HEK293T (cell line): ENCODE results near the gene GPR146.
"Not testable (repeated sequence)": the region's sequence is repeated elsewhere in the genome, so short reads cannot be mapped to it uniquely, and the experiment has no call there.

Source experiments
- CTBP1 ChIP-seq: fragments of 450-650 bp; IDR thresholded peaks from 2 replicates; pipeline ENCODE4 v1.6.1; 2016; ENCODE audit warnings: borderline replicate concordance
- FOXA1 ChIP-seq: fragments of 450-650 bp; IDR thresholded peaks from 2 replicates; pipeline ENCODE4 v1.6.1; 2016; ENCODE audit warnings: mild to moderate bottlenecking
- FOXM1 ChIP-seq: fragments of 450-650 bp; IDR thresholded peaks from 2 replicates; pipeline ENCODE4 v1.6.1; 2017; ENCODE audit warnings: mild to moderate bottlenecking, borderline replicate concordance
- SP1 ChIP-seq: fragments of 450-650 bp; IDR thresholded peaks from 2 replicates; pipeline ENCODE4 v1.6.1; 2017
- SUZ12 ChIP-seq: fragments of 450-650 bp; IDR thresholded peaks from 2 replicates; pipeline ENCODE4 v1.6.1; 2016; ENCODE audit warnings: mild to moderate bottlenecking
- ZNF384 ChIP-seq: fragments of 450-650 bp; IDR thresholded peaks from 2 replicates; pipeline ENCODE4 v1.6.1; 2016

GRCh38 chr7:1074018-1074417, 29.7 kb downstream of the GPR146 start:
- not testable (repeated sequence) for TF ChIP-seq FOXM1, SUZ12, CTBP1, SP1, FOXA1, ZNF384
